ENCODE data around the gene KANK2. TPM values are rescaled to one million over a fixed set of nuclear protein-coding genes. Genes with fewer than 3 reads are reported as not detected.

Gene KANK2
- total RNA-seq, 1 experiment from 2014 or later, result 27.8 TPM

DNA sequence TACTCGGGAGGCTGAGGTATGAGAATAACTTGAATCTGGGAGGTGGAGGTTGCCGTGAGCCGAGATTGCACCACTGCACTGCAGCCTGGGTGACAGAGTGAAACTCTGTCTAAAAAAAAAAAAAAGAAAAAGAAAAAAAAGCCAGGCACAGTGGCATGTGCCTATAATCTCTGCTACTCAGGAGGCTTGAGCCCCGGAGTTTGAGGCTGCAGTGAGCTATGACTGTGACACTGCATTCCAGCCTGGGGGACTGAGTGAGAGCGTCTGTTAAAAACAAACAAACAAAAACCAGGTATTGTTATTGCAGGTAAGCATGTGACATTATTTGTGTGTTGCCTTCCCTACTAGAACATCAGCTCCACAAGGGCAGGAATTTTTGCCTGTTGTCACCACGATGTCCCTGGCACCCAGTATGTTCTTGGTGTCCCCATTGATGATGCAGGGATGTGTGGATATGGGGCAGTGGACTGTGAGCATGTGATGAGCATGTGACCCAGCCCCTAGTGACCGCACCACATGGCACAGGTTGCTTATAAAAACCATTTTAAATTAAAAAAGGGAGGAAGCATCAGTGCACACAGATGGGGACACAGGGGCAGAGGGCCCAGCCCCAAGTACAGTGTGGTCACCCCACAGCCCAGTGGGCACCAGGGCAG lies 1.6 kb upstream of the KANK2 start:
- BruUV-seq (replicated peaks), result TSS peak; percentile 30
- TF ChIP-seq, protein P1, sequence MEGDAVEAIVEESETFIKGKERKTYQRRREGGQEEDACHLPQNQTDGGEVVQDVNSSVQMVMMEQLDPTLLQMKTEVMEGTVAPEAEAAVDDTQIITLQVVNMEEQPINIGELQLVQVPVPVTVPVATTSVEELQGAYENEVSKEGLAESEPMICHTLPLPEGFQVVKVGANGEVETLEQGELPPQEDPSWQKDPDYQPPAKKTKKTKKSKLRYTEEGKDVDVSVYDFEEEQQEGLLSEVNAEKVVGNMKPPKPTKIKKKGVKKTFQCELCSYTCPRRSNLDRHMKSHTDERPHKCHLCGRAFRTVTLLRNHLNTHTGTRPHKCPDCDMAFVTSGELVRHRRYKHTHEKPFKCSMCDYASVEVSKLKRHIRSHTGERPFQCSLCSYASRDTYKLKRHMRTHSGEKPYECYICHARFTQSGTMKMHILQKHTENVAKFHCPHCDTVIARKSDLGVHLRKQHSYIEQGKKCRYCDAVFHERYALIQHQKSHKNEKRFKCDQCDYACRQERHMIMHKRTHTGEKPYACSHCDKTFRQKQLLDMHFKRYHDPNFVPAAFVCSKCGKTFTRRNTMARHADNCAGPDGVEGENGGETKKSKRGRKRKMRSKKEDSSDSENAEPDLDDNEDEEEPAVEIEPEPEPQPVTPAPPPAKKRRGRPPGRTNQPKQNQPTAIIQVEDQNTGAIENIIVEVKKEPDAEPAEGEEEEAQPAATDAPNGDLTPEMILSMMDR (IDR thresholded peaks at IDR 0.05; ENCODE audit: unreplicated experiment), result no peak
- no peak overlapping the region for H3K4me3 Mint-ChIP-seq (ENCODE audit: low read depth, unreplicated experiment)
- H3K36me3 Mint-ChIP-seq (ENCODE audit: insufficient read depth, unreplicated experiment), result peaks cover 16% of the 10 kb centered on the region
- no peak overlapping the region for H3K27ac Mint-ChIP-seq (ENCODE audit: unreplicated experiment)
- H3K27me3 Mint-ChIP-seq (ENCODE audit: unreplicated experiment), result no peaks in the 10 kb centered on the region
- peaks cover 12% of the 10 kb centered on the region for H3K4me1 Mint-ChIP-seq (ENCODE audit: low read depth, unreplicated experiment)
- CTCF ChIA-PET, result interaction anchor here (1.1 kb wide), 1 partner anchor 56 kb away, joined by 3 read pairs; no protein-coding TSS in a partner anchor
- no peaks in the 10 kb centered on the region for H3K9me3 Mint-ChIP-seq (ENCODE audit: low read depth, unreplicated experiment)
- no peak for DNase-seq
- intact Hi-C loops (cut with micrococcal nuclease; ENCODE audit: unreplicated experiment), result no loop called here

DNA sequence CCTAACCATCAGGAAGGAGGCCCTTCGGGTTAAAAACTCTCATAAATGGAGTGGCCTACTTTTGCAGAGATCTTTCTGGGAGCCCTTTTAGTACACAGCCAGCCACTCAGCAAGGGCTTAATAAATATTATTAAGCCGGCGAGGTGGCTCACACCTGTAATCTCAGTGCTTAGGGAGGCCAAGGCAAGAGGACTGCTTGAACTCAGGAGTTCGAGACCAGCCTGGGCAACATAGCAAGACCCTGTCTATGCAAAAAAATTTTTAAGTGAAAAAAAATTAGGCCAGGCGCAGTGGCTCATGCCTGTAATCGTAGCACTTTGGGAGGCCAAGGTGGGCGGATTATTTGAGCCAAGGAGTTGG lies 810 bp upstream of the KANK2 start:
- intact Hi-C loops (cut with micrococcal nuclease; ENCODE audit: unreplicated experiment), result no loop called here
- Mint-ChIP-seq H3K36me3 (ENCODE audit: insufficient read depth, unreplicated experiment) (peaks cover 11% of the 10 kb centered on the region), H3K9me3 (ENCODE audit: low read depth, unreplicated experiment) (no peaks in the 10 kb centered on the region), H3K4me1 (ENCODE audit: low read depth, unreplicated experiment) (peaks cover 5% of the 10 kb centered on the region), H3K27ac (ENCODE audit: unreplicated experiment) (no peak overlapping the region), H3K4me3 (ENCODE audit: low read depth, unreplicated experiment) (peak overlapping the region; percentile 66), H3K27me3 (ENCODE audit: unreplicated experiment) (no peaks in the 10 kb centered on the region)
- CTCF ChIA-PET, result interaction anchor here (1.1 to 1.5 kb wide), 2 partner anchors 55 to 183 kb away, joined by 3 read pairs; no protein-coding TSS in a partner anchor
- DNase-seq, result no peak
- TF ChIP-seq, protein P1 (IDR thresholded peaks at IDR 0.05; ENCODE audit: unreplicated experiment), result no peak
- no TSS peak for BruUV-seq (replicated peaks)

DNA sequence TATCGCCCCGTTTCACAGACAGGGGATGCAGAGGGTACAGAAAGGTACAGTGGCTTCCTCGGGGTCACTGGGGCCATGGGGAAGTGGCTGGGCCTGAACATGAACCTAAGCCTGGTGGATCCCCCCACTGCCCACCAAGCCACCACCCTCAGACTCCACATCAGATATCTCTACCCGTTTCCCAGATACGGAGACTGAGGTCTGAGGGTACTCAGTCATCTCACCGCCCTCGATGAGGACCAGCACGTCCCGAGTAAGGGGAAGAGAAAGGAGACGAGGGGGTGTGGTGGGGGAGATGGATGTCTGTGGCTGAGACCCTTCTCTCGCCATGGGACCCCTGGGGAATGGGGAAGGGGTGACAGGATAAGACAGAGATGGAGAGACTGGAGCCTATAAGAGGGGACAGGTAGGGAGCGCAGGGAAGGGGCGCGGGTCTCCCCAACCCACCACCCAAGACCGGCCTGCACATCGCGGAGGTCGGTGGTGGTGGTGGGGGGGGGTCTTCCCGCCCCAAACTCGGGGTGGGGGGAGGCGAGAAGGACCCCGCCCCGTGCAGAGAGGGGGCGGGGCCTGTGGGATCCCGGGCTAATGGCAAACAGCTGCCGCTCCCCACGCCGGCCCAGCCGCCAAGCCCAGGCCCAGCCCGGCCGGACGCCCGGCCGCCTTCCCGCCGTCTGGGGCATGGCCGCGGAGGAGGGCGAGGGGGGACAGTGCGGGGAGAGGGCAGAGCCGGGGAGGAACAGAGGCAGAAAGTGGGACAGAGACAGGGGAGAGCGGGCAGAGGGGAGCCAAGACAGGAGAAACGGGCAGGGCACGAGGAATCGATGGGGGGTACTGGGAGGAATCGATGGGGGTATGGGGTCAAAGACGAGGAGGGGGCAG lies 698 bp downstream of the KANK2 start:
- no peaks in the 10 kb centered on the region for H3K9me3 Mint-ChIP-seq (ENCODE audit: low read depth, unreplicated experiment)
- BruUV-seq (replicated peaks), result TSS peak; percentile 37
- peak; percentile 18 for DNase-seq
- intact Hi-C loops (cut with micrococcal nuclease; ENCODE audit: unreplicated experiment), result no loop called here
- H3K27ac Mint-ChIP-seq (ENCODE audit: unreplicated experiment), result no peak overlapping the region
- H3K4me3 Mint-ChIP-seq (ENCODE audit: low read depth, unreplicated experiment), result peak overlapping the region; percentile 66
- H3K36me3 Mint-ChIP-seq (ENCODE audit: insufficient read depth, unreplicated experiment), result peaks cover 11% of the 10 kb centered on the region
- CTCF ChIA-PET, result interaction anchor here (0.6 to 1.5 kb wide), 2 partner anchors 59 to 185 kb away, joined by 3 to 7 read pairs; no protein-coding TSS in a partner anchor
- TF ChIP-seq, protein P1 (IDR thresholded peaks at IDR 0.05; ENCODE audit: unreplicated experiment), result no peak
- H3K4me1 Mint-ChIP-seq (ENCODE audit: low read depth, unreplicated experiment), result no peaks in the 10 kb centered on the region
- H3K27me3 Mint-ChIP-seq (ENCODE audit: unreplicated experiment), result no peaks in the 10 kb centered on the region

DNA sequence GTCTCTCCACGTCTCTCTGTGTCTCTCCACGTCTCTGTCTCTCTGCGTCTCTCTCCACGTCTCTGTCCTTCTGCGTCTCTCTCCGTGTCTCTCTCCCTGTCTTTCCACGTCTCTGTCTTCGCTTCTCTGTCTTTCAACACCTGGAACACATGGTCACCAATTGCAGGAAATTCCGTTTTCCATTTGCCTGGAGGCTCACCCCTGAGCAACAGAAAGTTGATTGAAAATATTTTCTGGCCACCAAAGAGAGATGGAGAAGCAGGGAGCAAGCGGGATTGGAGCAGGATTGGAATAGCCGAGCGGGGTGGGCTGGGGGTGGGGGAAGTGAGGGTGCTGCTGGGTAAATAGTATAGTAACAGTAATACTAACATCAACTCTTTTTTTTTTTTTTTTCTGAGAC lies 1.7 kb downstream of the KANK2 start:
- no peaks in the 10 kb centered on the region for H3K4me1 Mint-ChIP-seq (ENCODE audit: low read depth, unreplicated experiment)
- CTCF ChIA-PET, result interaction anchor here (0.6 kb wide), 1 partner anchor 60 kb away, joined by 7 read pairs; no protein-coding TSS in a partner anchor
- no TSS peak for BruUV-seq (replicated peaks)
- no peaks in the 10 kb centered on the region for H3K9me3 Mint-ChIP-seq (ENCODE audit: low read depth, unreplicated experiment)
- TF ChIP-seq, protein P1 (IDR thresholded peaks at IDR 0.05; ENCODE audit: unreplicated experiment), result no peak
- no peak overlapping the region for H3K27ac Mint-ChIP-seq (ENCODE audit: unreplicated experiment)
- no peak for DNase-seq
- intact Hi-C loops (cut with micrococcal nuclease; ENCODE audit: unreplicated experiment), result no loop called here
- H3K4me3 Mint-ChIP-seq (ENCODE audit: low read depth, unreplicated experiment), result no peak overlapping the region
- H3K36me3 Mint-ChIP-seq (ENCODE audit: insufficient read depth, unreplicated experiment), result peaks cover 11% of the 10 kb centered on the region
- H3K27me3 Mint-ChIP-seq (ENCODE audit: unreplicated experiment), result no peaks in the 10 kb centered on the region
